ENCODE results near the gene NECAP2.
"Not testable (repeated sequence)": the region's sequence is repeated elsewhere in the genome, so short reads cannot be mapped to it uniquely, and the experiment has no call there.

Gene NECAP2

DNA sequence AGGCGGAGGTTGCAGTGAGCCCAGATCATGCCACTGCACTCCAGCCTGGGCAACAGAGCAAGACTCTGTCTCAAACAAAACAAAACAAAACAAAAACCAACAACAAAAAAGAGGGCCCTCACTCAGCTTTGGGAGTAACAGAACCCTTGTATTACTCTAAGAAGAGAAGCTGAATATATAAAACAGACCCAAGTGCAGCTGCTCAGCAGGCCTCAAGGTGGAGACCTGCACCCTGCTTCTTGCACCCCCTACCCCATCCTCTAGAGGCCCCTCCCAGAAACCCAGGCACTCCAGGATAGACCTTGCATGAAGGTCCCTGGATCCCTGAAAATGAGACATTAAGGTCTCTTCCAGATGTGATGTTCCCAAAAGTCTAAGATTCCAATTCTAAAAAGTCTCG is 34.4 kb downstream of the NECAP2 start:
- peak; percentile 29 for DNase-seq (ENCODE audit: low read depth)
- TF ChIP-seq, protein P1, sequence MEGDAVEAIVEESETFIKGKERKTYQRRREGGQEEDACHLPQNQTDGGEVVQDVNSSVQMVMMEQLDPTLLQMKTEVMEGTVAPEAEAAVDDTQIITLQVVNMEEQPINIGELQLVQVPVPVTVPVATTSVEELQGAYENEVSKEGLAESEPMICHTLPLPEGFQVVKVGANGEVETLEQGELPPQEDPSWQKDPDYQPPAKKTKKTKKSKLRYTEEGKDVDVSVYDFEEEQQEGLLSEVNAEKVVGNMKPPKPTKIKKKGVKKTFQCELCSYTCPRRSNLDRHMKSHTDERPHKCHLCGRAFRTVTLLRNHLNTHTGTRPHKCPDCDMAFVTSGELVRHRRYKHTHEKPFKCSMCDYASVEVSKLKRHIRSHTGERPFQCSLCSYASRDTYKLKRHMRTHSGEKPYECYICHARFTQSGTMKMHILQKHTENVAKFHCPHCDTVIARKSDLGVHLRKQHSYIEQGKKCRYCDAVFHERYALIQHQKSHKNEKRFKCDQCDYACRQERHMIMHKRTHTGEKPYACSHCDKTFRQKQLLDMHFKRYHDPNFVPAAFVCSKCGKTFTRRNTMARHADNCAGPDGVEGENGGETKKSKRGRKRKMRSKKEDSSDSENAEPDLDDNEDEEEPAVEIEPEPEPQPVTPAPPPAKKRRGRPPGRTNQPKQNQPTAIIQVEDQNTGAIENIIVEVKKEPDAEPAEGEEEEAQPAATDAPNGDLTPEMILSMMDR (conservative IDR thresholded peaks at IDR 0.05; ENCODE audit: low read depth, low read length): peak; percentile 40
- H3K4me3 ChIP-seq (ENCODE audit: low read depth, low read length): not testable (repeated sequence)

DNA sequence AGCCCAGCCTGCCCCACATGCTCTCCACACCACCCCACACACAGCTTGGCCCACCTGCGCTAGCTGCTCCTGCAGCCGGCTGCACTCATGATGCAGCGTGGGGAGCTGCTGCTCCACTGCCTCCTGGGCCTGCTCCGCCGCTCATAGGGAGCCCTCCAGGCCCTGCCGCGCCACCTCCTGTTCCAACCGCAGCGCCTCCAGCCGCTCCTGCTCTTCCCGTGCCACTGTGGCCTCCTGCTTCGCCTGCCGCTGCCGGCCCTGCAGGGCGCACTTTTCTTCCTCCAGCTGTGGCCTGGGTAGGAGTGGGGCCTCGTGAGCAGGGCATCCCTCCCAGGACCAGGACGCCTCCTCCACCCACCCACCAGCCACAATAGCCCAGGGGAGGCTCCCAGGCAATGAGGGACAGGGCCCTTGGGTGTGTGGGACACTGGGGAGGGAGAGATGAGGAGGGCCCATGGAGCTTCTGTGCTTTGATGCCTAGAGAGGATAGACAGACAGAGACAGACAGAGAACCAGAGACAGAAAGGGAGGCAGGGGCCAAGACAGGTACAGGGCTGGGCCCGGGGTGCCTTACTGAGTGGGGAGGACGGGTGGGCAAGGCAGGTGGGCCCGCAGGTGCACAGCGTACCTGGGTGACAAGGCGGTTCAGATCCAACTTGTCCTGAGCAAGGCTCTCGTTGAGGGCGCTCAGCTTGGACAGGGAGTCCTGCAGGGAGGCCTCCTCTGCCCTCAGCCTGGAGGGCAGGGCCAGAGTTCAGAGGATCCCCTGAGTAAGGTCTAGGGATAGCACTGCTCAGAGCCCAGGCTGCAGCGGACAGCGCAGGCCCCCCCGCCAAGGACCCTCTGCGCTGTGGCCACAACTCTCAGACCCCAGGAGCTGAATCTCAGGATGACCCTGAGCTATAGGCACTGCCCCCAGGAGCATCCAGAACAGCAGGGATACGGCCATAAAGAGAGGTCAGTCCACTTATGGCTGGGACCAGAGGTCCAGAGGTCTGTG is 35.5 kb downstream of the NECAP2 start:
- H3K4me3 ChIP-seq (ENCODE audit: low read depth, low read length): not testable (repeated sequence)

DNA sequence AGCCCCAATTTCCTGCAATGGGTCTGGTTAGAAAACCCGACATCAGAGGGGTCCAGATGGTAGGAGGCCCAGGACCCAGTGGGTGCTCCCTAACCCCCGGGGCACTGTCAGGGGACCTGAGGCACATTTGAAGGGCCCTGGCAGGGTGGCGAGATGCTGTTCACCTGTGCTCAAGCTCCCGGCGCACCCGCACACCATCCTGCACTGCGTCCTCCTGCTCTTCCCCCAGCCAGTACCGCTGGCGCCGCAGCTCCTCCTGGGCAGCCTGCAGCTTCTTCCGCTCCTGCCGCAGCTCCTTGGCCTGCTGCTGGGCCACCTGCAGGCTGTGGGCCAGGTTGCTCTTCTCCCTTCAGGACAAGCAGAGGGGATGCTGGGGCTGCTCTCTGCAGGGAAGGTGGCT is 37.6 kb downstream of the NECAP2 start:
- no peak overlapping the region for H3K4me3 ChIP-seq (ENCODE audit: low read depth, low read length)
- TF ChIP-seq, protein P1 (conservative IDR thresholded peaks at IDR 0.05; ENCODE audit: low read depth, low read length): no peak
- DNase-seq (ENCODE audit: low read depth): no peak

More for the DNA sequence above, 35.5 kb downstream of the NECAP2 start:
- not testable (repeated sequence) for DNase-seq (ENCODE audit: low read depth)

DNA sequence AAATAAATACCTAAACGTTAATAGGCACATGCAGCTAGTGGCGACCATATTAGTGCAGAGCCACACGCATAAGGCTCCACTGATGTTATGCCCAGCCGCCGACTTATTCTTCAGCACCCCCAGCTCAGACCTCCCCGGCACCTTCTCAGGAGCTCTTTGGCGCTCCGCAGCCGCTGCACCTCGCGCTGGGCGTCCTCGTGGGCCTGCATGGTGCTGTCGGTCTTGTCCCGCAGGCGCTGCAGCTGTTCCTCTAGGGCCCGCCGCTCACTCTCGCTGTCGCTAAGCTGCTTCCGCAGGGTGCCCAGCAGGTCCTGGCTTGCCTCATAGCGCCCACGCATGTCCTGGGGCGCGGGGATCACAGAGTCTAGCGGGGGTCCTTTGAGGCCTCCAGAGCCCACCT is 42.6 kb downstream of the NECAP2 start:
- not testable (repeated sequence) for DNase-seq (ENCODE audit: low read depth); H3K4me3 ChIP-seq (ENCODE audit: low read depth, low read length)

DNA sequence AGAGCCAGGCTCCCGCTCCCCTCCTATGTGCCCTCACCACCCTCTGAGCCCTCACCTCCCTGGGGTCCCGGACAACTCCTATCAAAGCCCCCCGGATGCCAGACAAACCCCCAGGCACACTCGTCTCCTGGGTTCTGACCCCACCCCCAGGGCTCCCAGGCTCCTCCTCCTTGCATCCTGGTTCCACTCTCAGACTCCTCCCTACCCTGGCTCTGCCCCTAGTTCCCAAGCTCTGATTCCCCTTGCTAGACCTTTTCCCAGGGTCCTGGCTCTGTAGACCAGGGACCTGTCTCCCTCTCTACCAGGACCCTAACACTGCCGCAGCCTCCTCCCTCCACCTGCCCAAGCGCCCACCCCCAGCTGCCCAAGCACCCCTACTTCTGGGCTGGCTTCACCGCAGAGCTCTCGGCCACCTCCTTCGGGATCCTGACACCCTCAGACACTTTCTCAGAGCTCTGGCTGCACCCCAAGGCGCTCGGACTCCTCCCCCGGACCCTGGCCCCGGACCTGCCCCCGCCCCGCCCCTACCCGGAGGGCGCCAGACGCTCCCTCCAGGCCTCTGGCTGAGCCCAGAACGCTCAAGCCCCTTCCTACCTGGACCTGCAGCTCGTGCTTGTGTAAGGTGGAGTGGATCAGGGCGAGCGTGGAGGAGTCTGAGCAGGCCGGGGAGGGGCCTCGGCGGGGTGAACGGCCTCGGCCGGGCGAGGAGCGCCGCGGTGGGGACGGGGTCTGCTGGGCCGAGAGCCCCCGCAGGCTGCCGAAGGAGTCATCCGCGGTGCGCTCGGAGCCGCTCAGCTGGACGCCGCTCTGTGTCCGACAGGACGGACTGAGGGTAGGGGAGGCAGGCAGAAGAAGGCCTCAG is 43.3 kb downstream of the NECAP2 start:
- not testable (repeated sequence) for DNase-seq (ENCODE audit: low read depth); H3K4me3 ChIP-seq (ENCODE audit: low read depth, low read length)

DNA sequence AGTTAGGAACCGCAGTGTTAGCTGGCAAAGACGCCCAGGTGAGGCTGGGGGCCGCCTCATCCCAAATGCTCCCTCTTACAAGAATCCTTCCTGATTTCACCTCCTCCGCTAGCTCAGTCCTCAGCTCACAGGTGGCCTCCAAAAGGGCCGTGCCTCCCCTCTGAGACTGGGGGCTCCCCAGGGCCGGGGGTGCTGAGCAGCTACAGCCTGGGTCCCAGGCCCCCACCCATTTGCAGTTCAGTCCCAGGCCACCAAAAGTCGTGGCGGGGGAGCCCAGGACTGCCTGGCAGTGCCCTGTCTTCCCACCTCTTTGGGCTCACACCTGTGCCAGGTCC is 43.9 kb downstream of the NECAP2 start:
- H3K4me3 ChIP-seq (ENCODE audit: low read depth, low read length): no peak overlapping the region
- DNase-seq (ENCODE audit: low read depth): no peak
- TF ChIP-seq, protein P1 (conservative IDR thresholded peaks at IDR 0.05; ENCODE audit: low read depth, low read length): no peak

DNA sequence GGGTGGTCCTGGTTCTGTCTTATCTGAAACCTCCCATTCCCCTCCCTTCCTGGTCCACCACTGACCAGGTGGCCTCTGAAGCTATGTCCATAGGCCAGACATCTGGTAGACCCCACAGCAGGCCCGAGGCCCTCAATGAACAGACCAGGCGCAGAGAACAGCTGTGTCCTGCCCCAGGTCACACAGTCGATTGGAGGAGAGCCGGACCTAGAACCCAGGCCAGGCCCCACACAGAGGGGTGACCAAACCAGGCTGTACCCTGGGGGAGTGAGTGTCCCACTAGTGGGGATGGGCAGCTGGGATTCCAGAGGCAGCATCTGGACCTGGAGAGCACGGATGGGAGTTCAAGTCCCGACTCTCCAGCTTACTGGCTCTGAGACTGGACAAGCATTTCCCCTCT is 44.4 kb downstream of the NECAP2 start:
- no peak for DNase-seq (ENCODE audit: low read depth)
- TF ChIP-seq, protein P1 (conservative IDR thresholded peaks at IDR 0.05; ENCODE audit: low read depth, low read length): no peak
- no peak overlapping the region for H3K4me3 ChIP-seq (ENCODE audit: low read depth, low read length)

DNA sequence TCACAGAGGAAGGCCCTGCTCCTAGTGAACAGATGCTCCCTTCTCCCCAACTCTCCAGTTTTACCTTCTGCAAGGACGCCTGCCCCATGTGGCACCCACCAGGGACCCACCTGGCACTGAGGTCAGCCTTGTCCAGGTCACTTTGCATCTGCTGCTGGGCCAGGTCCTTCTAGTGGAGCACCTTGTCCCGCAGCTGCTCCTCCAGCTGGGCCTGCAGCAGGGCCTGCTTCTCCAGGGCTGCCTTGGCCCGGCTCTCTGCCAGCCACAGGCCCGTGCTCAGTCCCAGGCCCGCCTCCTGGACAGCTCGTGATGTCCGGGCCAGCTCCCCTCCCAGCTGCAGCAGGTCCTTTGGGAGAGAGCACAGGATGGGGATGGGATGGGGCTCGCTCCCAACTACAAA is 45.8 kb downstream of the NECAP2 start:
- not testable (repeated sequence) for DNase-seq (ENCODE audit: low read depth); H3K4me3 ChIP-seq (ENCODE audit: low read depth, low read length)

DNA sequence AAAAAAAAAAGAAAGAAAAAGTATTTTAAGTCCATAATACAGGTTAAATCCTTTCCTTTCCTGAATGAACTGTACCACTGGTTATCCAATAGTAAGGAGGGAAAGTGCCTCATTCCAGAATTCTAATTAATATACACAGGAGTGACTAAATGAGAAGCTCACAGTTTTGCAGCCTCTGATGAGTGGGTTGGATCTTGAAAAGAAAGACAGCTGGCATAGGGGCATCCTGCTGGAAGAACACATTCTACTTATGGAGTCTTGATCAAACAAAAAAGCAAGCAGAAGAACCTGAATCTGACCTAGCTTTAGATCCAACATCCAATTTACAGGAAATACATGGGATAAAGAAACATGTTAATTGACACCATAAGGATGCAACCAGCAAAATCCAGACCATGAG is 46.5 kb downstream of the NECAP2 start:
- not testable (repeated sequence) for H3K4me3 ChIP-seq (ENCODE audit: low read depth, low read length); DNase-seq (ENCODE audit: low read depth)

DNA sequence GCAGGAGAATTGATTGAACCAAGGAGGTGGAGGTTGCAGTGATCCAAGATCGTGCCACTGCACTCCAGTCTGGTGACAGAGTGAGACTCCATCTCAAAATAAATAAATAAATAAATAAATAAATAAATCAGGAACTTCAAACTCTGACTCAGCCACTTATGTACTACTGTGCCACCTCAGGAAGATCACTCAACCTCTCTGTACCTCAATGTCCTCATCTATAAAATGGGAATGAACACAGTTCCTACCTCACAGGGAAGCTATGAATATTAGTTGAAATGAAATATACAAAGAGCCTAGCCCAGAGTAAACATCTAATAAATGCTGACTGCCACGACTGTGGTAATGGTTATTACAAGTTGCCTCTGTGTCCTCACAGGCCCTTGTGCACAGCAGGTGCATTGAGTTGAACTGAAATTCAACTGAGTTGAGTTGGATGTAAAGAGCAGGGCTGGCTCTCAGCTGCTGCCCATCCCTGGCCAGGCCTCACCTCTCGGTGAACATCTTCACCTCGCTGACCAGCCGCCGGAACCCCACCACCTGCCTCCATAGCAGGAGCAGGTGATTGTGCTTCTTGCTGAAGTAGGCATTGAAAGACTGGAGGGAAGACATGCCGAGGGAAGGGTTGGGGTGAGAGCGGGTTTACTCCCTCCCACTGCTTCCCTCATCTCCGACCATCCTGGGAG is 48.8 kb downstream of the NECAP2 start:
- not testable (repeated sequence) for H3K4me3 ChIP-seq (ENCODE audit: low read depth, low read length); DNase-seq (ENCODE audit: low read depth)
